ENCODE results near the gene DPH6. TPM values are rescaled to one million over a fixed set of nuclear protein-coding genes. Genes with fewer than 3 reads are reported as not detected.

The DPH6 gene
- total RNA-seq, result 8.4 and 15.3 TPM in 2 replicates

DNA sequence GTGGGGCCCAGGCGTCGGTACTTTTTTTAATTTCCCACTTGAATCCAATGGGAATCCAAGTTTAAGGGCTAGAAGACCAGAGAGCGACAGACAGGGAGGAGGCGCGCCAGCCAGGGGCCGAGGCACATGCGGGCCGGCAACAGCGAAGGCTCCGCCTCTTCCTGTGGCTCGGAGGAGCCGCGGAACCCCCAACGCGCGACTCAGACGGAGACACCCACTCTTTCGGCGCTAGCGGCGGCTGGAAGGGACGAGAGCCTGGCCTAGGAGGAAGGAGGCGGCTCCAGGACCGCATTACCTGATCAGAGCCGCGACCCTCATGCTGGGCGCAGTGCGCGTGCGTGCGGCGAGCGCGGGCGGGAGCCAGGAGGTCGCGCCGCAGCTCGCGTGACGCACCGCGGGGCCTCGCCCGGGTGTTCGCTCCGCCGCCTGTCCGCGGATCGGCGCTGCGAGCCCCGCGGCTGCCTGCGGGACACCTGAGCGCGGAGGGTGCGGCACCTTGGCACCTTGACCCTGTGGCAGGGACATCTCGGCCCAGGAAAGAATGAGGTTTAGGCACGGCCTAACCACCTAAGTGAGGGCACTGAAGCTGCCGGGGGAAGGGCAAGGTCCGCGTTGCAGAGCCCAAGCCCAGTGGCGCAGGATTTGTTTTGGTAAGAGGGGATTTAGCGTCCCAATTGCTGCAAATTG lies at the start of gene DPH6:
Gene DPH6 (minus strand): TSS at position 342 of the 687 bp plus-strand sequence. CDS start 24 bp downstream, at position 318.

Data from tracheal epithelial cell (primary cell).